GM21423 (cell line): Measurements from ENCODE around the gene TARDBP.
A peak's percentile ranks its signal among the peaks of the same experiment; 100 is the strongest.
"Not testable (repeated sequence)": the region's sequence is repeated elsewhere in the genome, so short reads cannot be mapped to it uniquely, and the experiment has no call there.

Source experiments
- ATAC-seq: cut with Tn5 transposase; IDR thresholded peaks from one replicate; pipeline ENCODE4 v1.9.1; 2021; ENCODE audit warnings: mild to moderate bottlenecking, moderate library complexity; ENCODE audit not compliant: unreplicated experiment

The TARDBP gene

DNA sequence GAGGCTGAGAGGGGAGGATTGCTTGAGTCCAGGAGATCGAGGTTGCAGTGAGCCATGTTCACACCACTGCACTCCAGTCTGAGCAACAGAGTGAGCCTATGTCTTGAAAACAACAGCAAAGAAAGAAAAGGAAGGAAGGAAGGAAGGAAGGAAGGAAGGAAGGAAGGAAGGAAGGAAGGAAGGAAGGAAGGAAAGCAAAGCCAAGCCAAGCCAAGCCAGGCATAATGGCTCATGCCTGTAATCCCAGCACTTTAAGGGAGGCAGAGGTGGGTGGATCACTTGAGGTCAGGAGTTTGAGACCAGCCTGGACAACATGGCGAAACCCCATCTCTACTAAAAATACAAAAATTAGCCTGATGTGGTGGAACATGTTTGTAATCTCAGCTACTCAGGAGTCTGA lies 20.4 kb upstream of the TARDBP start:
- not testable (repeated sequence) for ATAC-seq

DNA sequence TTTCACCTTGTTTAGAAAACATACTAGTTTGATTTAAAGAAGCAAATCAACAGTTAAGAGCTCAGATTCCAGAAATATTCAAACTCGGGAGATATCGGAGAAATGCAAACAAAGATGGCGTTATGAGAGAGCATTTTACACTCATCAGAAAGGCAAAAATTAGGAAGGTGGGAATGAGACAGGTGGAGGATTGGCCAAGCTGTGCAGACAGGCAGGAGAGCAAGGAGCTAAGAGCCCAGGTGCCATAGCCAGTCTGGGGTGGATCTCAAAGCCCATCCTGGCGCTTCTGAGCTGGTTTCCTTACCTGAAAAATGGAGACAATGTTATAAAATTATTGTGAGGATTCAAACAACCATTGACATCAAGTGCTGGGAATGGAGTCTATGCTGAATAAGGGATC lies 19.6 kb upstream of the TARDBP start:
- no peak for ATAC-seq

DNA sequence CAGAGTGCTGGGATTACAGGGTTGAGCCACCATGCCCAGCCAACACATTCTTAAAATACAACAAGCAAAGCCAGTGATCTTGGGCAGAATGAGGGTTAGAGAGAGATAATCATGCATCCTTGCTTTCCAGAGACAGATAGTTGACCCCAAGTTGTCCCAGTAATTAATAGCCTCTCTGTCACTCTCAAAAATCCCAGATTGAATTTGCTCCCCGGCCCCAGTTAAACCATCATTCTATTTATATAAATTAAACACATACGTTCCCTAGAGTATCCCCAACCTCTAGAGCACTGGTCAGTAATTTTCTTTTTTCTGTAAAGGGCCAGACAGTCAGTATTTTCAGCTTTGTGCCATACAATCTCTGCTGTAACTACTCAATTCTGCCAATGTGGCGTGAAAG lies 16.4 kb upstream of the TARDBP start:
- ATAC-seq = no peak

DNA sequence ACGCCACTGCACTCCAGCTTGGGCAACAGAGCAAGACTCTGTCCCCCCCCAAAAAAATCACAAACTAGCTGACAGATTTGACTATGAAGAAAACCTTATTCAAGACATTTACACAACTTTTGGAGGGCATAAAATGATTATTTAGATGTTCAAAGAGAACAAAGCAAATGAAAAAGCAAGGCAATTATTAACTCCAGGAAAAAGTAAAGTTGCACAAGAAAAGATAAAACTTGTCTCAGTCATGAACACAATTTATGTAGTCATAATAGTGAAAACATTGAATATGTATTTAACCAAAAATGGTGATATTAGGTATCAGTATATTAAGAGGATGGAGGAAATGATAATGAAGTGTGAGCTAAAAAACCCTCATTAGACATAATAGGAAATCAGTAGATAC lies 11.9 kb upstream of the TARDBP start:
- ATAC-seq = no peak

DNA sequence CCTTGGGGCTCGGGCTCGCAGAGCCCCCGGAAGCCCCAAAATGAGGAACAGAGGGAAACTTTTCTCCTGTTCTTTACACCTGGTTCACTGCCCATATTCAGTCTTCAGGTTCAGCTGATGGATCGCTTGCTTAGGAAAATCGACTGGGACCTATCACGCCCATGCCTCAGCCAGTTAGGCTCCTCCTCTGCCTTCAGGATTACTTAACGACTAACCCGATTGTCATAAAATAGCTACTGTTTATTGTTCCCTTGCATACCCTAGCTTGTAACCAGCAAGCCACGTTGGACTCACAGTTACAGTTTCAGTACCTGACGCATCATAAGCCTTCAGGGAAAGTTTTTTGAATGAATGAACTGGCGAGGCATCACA lies 692 bp downstream of the TARDBP start:
- ATAC-seq = peak; percentile 2

DNA sequence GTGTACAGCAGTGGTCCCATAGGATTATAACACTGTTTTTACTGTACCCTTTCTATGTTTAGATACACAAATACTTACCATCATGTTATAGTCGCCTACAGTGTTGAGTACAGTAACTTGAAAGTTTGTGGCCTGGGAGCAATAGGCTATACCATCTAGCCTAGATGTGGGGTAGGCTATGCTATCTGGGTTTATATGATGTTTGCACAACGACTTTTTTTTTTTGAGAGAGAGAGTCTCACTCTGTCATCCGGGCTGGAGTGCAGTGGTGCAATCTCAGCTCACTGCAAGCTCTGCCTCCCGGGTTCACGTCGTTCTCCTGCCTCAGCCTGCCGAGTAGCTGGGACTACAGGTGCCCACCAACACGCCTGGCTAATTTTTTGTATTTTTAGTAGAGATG lies 6.9 kb downstream of the TARDBP start:
- not testable (repeated sequence) for ATAC-seq

DNA sequence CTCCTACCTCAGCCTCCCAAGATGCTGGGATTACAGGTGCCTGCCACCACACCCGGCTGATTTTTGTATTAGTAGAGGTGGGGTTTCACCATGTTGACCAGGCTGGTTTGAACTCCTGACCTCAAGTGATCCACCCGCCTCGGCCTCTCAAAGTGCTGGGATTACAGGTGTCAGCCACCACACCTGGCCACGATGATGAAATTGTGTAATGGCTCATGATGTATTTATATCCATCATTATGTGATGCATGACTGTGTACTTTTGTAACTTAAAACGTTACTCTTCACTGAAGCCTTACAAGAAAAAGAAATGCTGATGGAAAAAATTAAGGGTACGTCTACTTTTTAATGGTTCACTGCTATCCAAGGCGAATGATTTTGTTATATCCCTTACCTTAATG lies 7.5 kb downstream of the TARDBP start:
- ATAC-seq = no peak

DNA sequence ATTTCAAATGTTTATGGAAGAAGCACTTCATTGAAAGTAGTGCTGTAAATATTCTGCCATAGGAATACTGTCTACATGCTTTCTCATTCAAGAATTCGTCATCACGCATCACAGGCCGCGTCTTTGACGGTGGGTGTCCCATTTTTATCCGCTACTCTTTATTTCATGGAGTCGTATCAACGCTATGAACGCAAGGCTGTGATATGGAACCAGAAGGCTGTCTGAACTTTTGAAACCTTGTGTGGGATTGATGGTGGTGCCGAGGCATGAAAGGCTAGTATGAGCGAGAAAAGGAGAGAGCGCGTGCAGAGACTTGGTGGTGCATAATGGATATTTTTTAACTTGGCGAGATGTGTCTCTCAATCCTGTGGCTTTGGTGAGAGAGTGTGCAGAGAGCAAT lies 10.7 kb downstream of the TARDBP start:
- ATAC-seq = no peak

DNA sequence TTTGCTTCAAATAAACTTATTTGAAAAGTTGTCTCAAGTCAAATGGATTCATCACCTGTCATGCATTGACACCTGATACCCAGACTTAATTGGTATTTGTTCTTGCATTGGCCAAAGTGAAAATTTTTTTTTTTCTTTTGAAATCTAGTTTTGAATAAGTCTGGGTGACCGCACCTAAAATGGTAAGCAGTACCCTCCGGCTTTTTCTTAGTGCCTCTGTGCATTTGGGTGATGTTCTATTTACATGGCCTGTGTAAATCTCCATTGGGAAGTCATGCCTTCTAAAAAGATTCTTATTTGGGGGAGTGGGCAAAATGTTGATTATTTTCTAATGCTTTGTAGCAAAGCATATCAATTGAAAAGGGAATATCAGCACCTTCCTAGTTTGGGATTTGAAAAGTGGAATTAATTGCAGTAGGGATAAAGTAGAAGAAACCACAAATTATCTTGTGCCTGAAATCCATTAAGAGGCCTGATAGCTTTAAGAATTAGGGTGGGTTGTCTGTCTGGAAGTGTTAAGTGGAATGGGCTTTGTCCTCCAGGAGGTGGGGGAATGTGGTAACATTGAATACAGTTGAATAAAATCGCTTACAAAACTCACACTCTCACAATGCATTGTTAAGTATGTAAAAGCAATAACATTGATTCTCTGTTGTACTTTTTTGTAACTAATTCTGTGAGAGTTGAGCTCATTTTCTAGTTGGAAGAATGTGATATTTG lies 11.9 kb downstream of the TARDBP start:
- ATAC-seq = no peak

DNA sequence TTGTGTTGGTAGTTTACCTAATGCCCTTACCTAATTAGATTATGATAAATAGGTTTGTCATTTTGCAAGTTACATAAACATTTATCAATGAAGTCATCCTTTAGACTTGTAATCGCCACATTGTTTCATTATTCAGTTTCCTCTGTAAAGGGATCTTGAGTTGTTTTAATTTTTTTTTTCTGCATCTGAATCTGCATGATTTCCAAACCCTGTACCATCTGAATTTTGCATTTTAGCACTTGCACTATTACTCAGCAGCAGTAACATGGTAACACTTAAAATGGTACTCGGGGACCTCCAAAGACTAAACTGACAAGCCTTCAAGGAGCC lies 12.4 kb downstream of the TARDBP start:
- no peak for ATAC-seq

DNA sequence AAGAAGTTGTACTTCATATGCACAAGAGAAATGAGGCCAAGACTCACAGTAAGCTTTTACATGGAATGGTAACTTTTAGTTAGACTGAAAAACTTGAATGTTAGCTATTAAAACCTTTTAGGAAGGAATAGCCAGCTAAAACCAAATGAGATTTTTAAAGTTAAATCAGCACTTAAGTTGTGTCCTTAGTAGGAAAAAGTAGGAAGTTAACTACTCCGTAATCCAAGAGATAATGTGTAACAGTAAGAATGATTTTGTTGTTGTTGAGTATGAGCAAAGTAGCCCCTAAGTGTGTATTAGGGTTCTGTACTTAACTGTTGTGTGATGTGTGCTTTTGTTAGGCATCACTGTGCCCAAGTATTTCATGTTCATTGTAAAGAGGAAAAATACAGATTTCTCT lies 13.2 kb downstream of the TARDBP start:
- no peak for ATAC-seq

DNA sequence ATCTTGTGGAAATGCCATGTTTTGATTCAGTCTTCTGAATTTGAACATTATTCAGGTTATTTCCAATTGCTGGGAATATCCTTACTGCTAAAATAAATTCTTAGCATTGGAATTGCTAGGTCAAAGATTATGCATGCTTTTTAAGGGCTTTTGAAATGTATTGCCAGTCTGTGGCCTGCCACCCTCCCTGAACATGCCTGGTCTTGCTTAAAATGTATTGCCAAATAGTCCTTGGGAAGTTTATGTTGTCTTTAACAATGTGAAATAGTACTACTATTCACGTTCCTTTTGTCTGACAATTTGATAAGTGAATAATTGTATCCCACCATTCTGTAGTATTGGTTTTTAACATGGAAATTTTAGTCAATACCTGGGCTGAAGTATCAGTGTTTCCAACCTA lies 13.6 kb downstream of the TARDBP start:
- no peak for ATAC-seq

DNA sequence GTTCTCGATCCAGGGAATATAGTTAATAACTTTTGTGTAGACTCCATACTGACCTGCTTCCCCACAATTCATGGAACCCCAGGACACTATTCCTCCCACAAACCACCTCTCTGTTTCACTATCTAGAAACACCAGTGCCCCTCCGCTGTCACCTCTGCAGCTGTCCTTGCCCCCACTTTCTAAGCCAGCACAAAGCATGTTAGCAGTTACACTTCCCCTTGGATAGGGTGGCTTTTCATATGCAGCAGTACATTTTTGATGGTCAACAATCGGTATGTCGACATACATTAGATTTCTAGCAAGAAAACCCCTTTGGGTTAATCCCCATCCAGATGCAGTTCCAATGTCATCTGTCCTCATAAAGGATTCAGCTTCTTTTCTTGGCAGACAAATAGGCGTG lies 14.4 kb downstream of the TARDBP start:
- ATAC-seq = no peak

DNA sequence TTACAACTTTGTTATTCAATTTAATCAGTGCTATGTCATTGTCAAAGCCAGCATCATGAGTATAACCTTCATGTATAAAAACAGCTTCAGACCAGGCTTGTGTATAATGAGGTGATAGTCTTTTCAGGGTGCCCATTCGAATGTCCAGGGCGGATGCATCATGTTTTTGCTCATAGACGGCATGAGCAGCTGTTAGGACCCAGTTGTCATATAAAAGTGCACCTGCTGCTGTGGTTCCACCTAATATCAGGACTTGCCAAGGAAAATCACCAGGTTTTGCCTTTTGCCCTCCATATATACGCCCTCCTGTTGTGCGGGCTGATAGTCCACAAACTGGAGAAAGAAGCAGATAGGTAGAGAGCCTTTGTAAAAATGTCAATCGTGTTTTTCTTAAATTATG lies 14.9 kb downstream of the TARDBP start:
- ATAC-seq = no peak

DNA sequence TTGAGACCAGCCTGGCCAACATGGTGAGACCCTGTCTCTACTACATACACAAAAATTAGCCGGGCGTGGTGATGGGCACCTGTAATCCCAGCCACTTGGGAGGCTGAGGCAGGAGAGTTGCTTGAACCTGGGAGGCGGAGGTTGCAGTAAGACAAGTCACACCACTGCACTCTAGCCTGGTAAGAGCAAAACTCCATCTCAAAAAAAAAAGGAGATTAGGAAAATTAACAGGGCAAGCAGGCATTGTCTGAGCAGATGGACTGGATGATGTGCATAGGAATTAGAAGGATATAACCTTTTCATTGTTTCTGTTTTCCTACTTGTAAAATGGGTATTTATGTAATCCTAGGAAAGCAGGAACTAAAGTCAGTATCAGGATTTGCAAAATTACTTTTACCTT lies 15.6 kb downstream of the TARDBP start:
- ATAC-seq = no peak

DNA sequence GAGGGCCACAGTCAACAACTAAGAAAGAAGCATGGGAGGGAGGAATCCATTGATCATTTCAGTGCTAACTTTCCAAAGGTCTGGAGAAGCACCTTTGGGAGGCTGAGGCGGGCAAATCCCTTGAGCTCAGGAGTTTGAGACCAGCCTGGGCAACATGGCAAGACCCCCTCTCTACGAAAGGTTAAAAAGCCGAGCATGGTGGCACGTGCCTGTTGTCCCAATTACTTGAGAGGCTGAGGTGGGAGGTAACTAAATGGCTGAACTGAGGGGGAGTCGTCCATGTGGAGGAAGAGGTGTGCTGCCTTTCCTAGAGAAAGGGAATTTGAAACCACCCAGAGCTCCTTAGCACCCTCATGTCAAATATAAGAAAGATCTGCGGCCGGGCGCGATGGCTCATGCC lies 18.4 kb downstream of the TARDBP start:
- no peak for ATAC-seq

DNA sequence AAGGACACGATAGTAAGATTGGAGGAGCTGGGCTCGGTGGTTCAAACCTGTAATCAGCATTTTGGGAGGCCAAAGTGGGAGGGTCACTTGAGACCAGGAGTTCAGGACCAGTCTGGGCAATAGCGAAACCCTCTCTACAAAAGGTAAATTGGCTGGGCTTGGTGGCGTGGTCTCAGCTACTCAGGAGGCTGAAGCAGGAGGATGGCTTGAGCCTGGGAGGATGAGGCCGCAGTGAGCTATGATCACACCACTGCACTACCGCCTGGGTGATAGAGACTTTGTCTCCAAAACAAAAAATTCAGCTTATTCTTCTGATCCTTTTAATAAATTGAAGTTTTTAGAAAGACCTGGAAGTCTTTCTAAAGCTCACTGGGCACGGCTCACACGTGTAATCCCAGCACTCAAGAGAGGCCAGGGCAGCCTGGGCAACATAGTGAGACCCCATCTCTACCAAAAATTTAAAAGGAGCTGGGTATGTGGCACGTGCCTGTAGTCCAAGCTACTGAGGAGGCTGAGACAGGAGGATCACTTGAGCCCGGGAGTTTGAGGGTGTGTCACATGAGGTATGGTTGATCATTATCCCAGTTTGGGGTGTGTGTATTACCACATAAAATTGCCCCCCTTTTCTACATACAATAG lies 19.3 kb downstream of the TARDBP start:
- no peak for ATAC-seq

DNA sequence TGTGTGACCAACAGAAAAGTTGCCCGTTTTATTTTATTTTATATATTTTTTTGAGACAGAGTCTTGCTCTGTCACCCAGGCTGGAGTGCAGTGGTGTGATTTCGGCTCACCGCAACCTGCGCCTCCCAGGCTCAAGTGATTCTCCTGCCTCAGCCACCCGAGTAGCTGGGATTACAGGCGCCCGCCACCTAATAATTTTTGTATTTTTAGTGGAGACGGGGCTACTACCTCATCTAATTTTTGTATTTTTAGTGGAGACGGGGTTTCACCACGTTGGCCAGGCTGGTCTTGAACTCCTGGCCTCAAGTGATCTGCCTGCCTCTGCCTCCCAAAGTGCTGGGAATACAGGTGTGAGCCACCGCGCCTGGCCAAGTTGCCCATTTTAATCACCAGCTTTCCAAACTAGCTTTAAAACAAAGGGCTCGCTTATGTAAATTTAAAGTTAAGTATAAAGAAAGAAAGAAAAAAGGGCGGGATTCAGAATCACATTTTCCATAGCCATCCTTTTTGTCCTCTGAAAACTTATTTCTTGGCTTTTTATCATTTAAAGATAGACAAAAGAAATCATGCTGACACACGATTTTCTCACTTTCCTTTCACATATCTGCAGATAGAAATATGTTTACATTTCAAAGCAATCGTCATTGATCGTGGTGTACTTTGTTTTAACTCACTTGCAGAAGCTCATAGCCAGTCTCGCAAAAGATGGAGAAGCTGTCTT lies 24.7 kb downstream of the TARDBP start:
- not testable (repeated sequence) for ATAC-seq

DNA sequence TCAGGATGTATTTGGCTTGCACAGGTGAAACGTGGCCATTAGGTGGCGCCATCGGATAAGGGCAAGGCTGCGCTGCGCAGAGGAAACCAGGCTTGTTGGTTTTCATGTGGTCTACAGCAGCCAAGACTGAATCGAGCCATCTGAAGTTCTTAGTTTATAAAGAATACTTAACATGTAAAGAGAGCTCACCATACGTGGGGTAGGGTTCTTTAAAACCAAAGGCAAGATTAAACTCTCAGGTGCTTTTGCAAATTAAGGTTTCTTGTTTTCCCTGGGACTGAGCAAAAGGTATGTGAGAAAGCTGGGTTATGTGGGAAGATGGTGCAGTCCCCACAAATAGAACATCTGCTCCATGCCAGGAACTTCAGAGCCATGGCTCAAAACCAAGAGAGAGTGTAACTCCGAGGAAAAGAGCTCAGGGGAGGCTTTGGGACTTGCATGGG lies 25.3 kb downstream of the TARDBP start:
- peak; percentile 59 for ATAC-seq

DNA sequence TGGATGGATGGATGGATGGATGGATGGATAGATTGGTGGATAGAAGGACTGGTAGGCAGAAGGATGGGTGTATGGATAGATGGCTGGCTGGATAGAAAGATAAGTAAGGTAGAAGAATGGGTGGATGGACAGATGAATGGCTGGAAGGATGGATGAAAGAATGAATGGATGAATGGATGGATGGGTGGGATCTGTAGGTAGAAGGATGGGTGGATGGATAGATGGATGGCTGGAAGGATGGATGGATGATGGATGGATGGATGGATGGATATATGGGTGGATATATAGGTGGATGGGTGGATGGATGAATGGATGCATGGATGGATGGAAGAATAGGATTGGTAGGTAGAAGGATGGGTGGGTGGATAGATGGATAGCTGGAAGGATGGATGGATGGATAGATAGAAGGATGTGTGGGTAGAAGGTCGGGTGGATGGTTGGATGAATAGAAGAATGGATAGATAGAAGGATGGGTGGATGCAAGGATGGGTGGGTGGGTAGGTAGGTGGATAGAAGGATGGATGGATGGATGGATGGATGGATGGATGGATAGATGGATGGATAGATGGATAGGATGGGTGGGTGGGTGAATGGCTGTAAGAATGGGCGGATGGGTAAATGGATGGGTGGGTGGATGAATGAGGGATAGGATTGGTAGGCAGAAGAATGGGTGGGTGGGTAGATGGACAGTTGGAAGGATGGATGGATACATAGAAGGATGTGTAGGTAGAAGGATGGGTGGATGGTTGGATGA lies 27.1 kb downstream of the TARDBP start:
- ATAC-seq = no peak

DNA sequence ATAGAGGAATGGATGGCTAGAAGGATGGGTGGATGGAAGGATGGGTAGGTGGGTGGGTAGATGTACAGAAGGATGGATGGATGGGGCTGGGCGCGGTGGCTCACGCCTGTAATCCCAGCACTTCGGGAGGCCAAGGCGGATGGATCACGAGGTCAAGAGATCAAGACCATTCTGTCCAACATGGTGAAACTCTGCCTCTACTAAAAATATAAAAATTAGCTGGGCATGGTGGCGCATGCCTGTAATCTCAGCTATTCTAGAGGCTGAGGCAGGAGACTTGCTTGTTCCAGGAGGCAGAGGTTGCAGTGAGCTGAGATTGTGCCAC lies 27.6 kb downstream of the TARDBP start:
- not testable (repeated sequence) for ATAC-seq

DNA sequence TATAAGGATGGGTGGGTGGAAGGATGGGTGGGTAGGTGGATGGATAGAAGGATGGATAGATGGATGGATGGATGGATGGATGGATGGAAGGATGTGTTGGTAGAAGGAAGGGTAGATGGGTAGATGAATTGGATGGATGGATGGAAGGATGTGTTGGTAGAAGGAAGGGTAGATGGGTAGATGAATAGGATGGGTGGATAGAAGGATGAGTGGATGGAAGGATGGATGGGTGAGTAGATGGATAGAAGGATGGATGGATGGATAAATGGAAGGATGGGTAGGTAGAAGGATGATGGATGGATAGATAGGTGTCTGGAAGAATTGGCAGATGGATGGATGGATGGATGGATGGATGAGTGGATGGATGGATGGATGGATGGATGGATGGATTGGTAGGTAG lies 28.6 kb downstream of the TARDBP start:
- ATAC-seq = no peak
